ENCODE results near the gene B9D1.

B9D1 gene

GRCh38 chr17:19361326-19361725 is 1.2 kb downstream of the B9D1 start:
- peak overlapping the region; percentile 73; the same call in 1 of the 2 replicates for H3K4me2 ChIP-seq
- H3K27me3 ChIP-seq (ENCODE audit: insufficient read depth, low read depth) = no peaks in the 10 kb centered on the region
- no peak overlapping the region for H3K4me3 ChIP-seq (IDR thresholded peaks at IDR 0.05; ENCODE audit: insufficient read depth, low read depth, low read length)
- no peak overlapping the region for H2AFZ ChIP-seq (ENCODE audit: low read depth)
- no peaks in the 10 kb centered on the region for H3K36me3 ChIP-seq (ENCODE audit: insufficient read depth)
- H3K27ac ChIP-seq = no peak overlapping the region
- H3K4me1 ChIP-seq (ENCODE audit: low read depth, poor library complexity, severe bottlenecking) = peaks cover 8% of the 10 kb centered on the region
- H4K20me1 ChIP-seq (ENCODE audit: insufficient read depth) = no peaks in the 10 kb centered on the region
- H3K79me2 ChIP-seq (ENCODE audit: insufficient read depth, low read depth) = no peaks in the 10 kb centered on the region
- TF ChIP-seq CTCF (conservative IDR thresholded peaks at IDR 0.05; ENCODE audit: low read depth, low read length) = no peak
- no peak overlapping the region for H3K9ac ChIP-seq

GRCh38 chr17:19360772-19361171 is 1.8 kb downstream of the B9D1 start:
- Histone ChIP-seq H3K4me2 (no peak overlapping the region), H3K36me3 (ENCODE audit: insufficient read depth) (no peaks in the 10 kb centered on the region), H3K9ac (no peak overlapping the region), H2AFZ (ENCODE audit: low read depth) (no peak overlapping the region), H3K4me3 (IDR thresholded peaks at IDR 0.05; ENCODE audit: insufficient read depth, low read depth, low read length) (no peak overlapping the region), H3K4me1 (ENCODE audit: low read depth, poor library complexity, severe bottlenecking) (peaks cover 8% of the 10 kb centered on the region), H3K79me2 (ENCODE audit: insufficient read depth, low read depth) (no peaks in the 10 kb centered on the region), H3K27me3 (ENCODE audit: insufficient read depth, low read depth) (no peaks in the 10 kb centered on the region), H4K20me1 (ENCODE audit: insufficient read depth) (no peaks in the 10 kb centered on the region), H3K27ac (no peak overlapping the region)
- no peak for TF ChIP-seq CTCF (conservative IDR thresholded peaks at IDR 0.05; ENCODE audit: low read depth, low read length)

GRCh38 chr17:19359856-19360255 is 2.7 kb downstream of the B9D1 start:
- Histone ChIP-seq H3K36me3 (ENCODE audit: insufficient read depth) (no peaks in the 10 kb centered on the region), H3K4me2 (no peak overlapping the region), H4K20me1 (ENCODE audit: insufficient read depth) (no peaks in the 10 kb centered on the region), H3K27ac (no peak overlapping the region), H3K4me1 (ENCODE audit: low read depth, poor library complexity, severe bottlenecking) (peaks cover 8% of the 10 kb centered on the region), H3K9ac (no peak overlapping the region), H3K27me3 (ENCODE audit: insufficient read depth, low read depth) (no peaks in the 10 kb centered on the region), H3K79me2 (ENCODE audit: insufficient read depth, low read depth) (no peaks in the 10 kb centered on the region), H3K4me3 (IDR thresholded peaks at IDR 0.05; ENCODE audit: insufficient read depth, low read depth, low read length) (no peak overlapping the region), H2AFZ (ENCODE audit: low read depth) (no peak overlapping the region)
- no peak for TF ChIP-seq CTCF (conservative IDR thresholded peaks at IDR 0.05; ENCODE audit: low read depth, low read length)

GRCh38 chr17:19359151-19359550 is 3.4 kb downstream of the B9D1 start:
- TF ChIP-seq CTCF (conservative IDR thresholded peaks at IDR 0.05; ENCODE audit: low read depth, low read length) = no peak
- H4K20me1 ChIP-seq (ENCODE audit: insufficient read depth) = no peaks in the 10 kb centered on the region
- H3K4me2 ChIP-seq = no peak overlapping the region
- H3K79me2 ChIP-seq (ENCODE audit: insufficient read depth, low read depth) = no peaks in the 10 kb centered on the region
- no peak overlapping the region for H3K27ac ChIP-seq
- H3K4me3 ChIP-seq (IDR thresholded peaks at IDR 0.05; ENCODE audit: insufficient read depth, low read depth, low read length) = no peak overlapping the region
- no peak overlapping the region for H2AFZ ChIP-seq (ENCODE audit: low read depth)
- H3K27me3 ChIP-seq (ENCODE audit: insufficient read depth, low read depth) = no peaks in the 10 kb centered on the region
- H3K9ac ChIP-seq = no peak overlapping the region
- H3K36me3 ChIP-seq (ENCODE audit: insufficient read depth) = no peaks in the 10 kb centered on the region
- peaks cover 8% of the 10 kb centered on the region for H3K4me1 ChIP-seq (ENCODE audit: low read depth, poor library complexity, severe bottlenecking)

Measured in KMS-11 (cell line).